Mammary epithelial cell (primary cell): Measurements from ENCODE around the gene B3GLCT.

Experiments used
- EZH2 ChIP-seq: IDR thresholded peaks from 2 replicates; pipeline ENCODE4 v1.6.1; 2012; ENCODE audit warnings: low read length, inconsistent platforms, borderline replicate concordance
- TF ChIP-seq, protein P1 (sequence below), 2 donors: IDR thresholded peaks in 1 of 2; conservative IDR thresholded peaks in 1 of 2; 2 replicates each; pipeline ENCODE4 v1.5.1; 2011 to 2012; ENCODE audit warnings: inconsistent platforms in 2 of 2, low read length in 2 of 2, mild to moderate bottlenecking in 2 of 2, control low read depth in 1 of 2, low read depth in 1 of 2; ENCODE audit not compliant: insufficient read depth in 1 of 2; ENCODE audit errors: extremely low read depth in 1 of 2

DNA sequence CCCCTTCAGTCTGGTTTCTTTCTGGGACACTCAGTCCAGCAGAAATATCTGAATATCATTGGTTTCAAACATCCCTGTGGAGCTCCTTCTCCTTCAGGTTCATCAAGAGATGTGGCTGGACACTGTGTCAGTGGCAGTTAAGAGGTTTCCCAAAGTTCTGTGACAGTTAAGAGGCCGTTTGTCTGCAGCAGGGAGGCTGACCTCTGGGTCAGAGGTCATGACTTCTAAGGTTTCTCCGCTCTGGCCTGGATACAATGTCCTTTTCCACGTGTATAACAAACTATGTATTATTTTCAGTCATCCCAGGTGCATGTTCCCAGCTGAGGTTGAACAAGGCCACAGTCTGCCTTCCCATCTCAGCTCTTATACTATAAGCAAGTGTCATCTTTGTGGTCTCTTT lies 174.9 kb downstream of the B3GLCT start:
- no peak for TF ChIP-seq EZH2
- TF ChIP-seq, protein P1, sequence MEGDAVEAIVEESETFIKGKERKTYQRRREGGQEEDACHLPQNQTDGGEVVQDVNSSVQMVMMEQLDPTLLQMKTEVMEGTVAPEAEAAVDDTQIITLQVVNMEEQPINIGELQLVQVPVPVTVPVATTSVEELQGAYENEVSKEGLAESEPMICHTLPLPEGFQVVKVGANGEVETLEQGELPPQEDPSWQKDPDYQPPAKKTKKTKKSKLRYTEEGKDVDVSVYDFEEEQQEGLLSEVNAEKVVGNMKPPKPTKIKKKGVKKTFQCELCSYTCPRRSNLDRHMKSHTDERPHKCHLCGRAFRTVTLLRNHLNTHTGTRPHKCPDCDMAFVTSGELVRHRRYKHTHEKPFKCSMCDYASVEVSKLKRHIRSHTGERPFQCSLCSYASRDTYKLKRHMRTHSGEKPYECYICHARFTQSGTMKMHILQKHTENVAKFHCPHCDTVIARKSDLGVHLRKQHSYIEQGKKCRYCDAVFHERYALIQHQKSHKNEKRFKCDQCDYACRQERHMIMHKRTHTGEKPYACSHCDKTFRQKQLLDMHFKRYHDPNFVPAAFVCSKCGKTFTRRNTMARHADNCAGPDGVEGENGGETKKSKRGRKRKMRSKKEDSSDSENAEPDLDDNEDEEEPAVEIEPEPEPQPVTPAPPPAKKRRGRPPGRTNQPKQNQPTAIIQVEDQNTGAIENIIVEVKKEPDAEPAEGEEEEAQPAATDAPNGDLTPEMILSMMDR (conservative IDR thresholded peaks at IDR 0.05 in 1 of 2, IDR thresholded peaks at IDR 0.05 in 1 of 2; ENCODE audit: extremely low read depth in 1 of 2, insufficient read depth in 1 of 2, low read depth in 1 of 2, low read length in 2 of 2): no peak
